IMR-90 (cell line): Measurements from ENCODE around the gene G3BP2.

ENCODE experiments used
- BHLHE40 ChIP-seq: fragments of 150-350 bp; IDR thresholded peaks from 2 replicates; pipeline ENCODE4 v1.6.1; 2016; ENCODE audit warnings: mild to moderate bottlenecking, low read depth, low read length
- CEBPB ChIP-seq: IDR thresholded peaks from 2 replicates; pipeline ENCODE4 v1.6.1; 2012; ENCODE audit warnings: low read depth, low read length, improper control_type of control experiment
- CTCF ChIP-seq: conservative IDR thresholded peaks from 2 replicates; pipeline ENCODE4 v1.5.1; 2012; ENCODE audit warnings: mild to moderate bottlenecking, low read depth, low read length, improper control_type of control experiment
- MAFK ChIP-seq: IDR thresholded peaks from 2 replicates; pipeline ENCODE4 v1.6.1; 2012; ENCODE audit warnings: low read depth, low read length, improper control_type of control experiment
- MAZ ChIP-seq: IDR thresholded peaks from 2 replicates; pipeline ENCODE4 v1.6.1; 2012; ENCODE audit warnings: low read depth, mild to moderate bottlenecking, low read length, improper control_type of control experiment, moderate library complexity, borderline replicate concordance
- MXI1 ChIP-seq: IDR thresholded peaks from 2 replicates; pipeline ENCODE4 v1.6.1; 2012; ENCODE audit warnings: low read depth, mild to moderate bottlenecking, low read length, moderate library complexity, borderline replicate concordance
- POLR2A ChIP-seq: IDR thresholded peaks from 2 replicates; pipeline ENCODE4 v1.6.1; 2012; ENCODE audit warnings: mild to moderate bottlenecking, low read depth, low read length
- RAD21 ChIP-seq: IDR thresholded peaks from 2 replicates; pipeline ENCODE4 v1.6.1; 2012; ENCODE audit warnings: low read length, improper control_type of control experiment
- RCOR1 ChIP-seq: IDR thresholded peaks from 2 replicates; pipeline ENCODE4 v1.6.1; 2012; ENCODE audit warnings: mild to moderate bottlenecking, low read length, improper control_type of control experiment; ENCODE audit not compliant: insufficient replicate concordance
- USF2 ChIP-seq: fragments of 150-350 bp; IDR thresholded peaks from 2 replicates; pipeline ENCODE4 v1.6.1; 2017; ENCODE audit warnings: mild to moderate bottlenecking, antibody characterized with exemption, low read length, low read depth

GRCh38 chr4:75699299-75699698, 26.1 kb upstream of the G3BP2 start:
- TF ChIP-seq MXI1 (no peak), POLR2A (no peak), USF2 (no peak), CTCF (no peak), CEBPB (no peak), MAZ (no peak), BHLHE40 (no peak), MAFK (no peak), RAD21 (no peak), RCOR1 (no peak)
